22Rv1 (cell line): ENCODE results near the gene ECEL1.

ENCODE experiments used
- ZFX ChIP-seq: fragments of 450-650 bp; IDR thresholded peaks from 2 replicates; pipeline ENCODE4 v1.6.1; 2017; ENCODE audit warnings: antibody characterized with exemption, borderline replicate concordance
- TF ChIP-seq, protein P1 (sequence below): fragments of 450-650 bp; IDR thresholded peaks from 2 replicates; pipeline ENCODE4 v1.5.1; 2017; ENCODE audit warnings: mild to moderate bottlenecking

DNA sequence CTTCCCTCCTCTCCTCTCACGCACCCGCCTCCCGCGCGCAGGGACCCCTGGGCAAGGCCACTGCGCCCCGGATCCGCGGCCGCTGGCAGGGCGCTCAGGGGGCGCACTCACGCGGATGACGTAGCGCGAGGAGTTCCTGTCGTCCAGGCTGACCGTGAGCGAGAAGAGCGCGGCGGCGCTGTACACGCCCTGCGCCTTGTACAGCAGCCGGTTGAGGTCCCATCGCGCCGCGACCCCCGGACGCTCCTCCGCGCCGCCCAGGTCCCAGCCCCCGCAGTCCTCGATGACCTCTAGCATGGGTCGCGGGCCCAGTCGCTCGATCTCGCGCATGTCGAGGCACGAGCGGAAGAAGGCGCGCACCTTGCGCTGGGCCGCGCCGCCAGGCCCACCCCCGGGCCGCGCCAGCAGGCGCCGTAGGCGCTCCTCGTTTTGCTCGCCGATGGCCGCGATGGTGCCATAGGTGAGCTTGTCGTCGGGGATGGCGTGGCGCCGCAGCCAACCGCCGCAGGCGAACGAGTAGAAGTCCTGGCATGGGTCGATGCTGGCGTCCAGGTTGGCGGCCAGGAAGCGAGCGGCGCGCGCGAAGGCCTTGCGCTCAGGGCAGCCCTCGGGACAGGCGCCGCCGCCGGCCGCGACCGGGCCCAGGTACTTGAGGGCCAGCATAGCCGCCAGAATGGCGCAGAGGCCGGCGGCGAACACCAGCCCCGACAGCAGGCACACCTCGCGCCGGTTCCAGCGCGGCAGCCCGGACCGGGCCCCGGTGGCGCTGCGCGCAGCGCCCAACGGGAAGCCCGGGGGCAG is 1.7 kb downstream of the ECEL1 start:
- TF ChIP-seq, protein P1, sequence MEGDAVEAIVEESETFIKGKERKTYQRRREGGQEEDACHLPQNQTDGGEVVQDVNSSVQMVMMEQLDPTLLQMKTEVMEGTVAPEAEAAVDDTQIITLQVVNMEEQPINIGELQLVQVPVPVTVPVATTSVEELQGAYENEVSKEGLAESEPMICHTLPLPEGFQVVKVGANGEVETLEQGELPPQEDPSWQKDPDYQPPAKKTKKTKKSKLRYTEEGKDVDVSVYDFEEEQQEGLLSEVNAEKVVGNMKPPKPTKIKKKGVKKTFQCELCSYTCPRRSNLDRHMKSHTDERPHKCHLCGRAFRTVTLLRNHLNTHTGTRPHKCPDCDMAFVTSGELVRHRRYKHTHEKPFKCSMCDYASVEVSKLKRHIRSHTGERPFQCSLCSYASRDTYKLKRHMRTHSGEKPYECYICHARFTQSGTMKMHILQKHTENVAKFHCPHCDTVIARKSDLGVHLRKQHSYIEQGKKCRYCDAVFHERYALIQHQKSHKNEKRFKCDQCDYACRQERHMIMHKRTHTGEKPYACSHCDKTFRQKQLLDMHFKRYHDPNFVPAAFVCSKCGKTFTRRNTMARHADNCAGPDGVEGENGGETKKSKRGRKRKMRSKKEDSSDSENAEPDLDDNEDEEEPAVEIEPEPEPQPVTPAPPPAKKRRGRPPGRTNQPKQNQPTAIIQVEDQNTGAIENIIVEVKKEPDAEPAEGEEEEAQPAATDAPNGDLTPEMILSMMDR, result no peak
- no peak for TF ChIP-seq ZFX
